Peyer's patch (tissue), 4 donors: Measurements from ENCODE around the gene SGMS1.

Experiments used
- CTCF ChIP-seq, 6 experiments: fragments of 450-650 bp in 4 of 6; fragments of 200-600 bp in 2 of 6; sonication (generic) in 1 of 6; IDR thresholded peaks; one replicate each; pipeline ENCODE4 v1.5.1; 2017 to 2019; ENCODE audit warnings: antibody characterized with exemption in 6 of 6, mild to moderate bottlenecking in 3 of 6, moderate library complexity in 1 of 6
- POLR2A ChIP-seq, 2 donors: fragments of 450-650 bp; IDR thresholded peaks; one replicate each; pipeline ENCODE4 v1.5.1; 2017; ENCODE audit warnings: antibody characterized with exemption in 2 of 2, mild to moderate bottlenecking in 2 of 2, moderate library complexity in 2 of 2

GRCh38 chr10:50582046-50582445, 41.7 kb downstream of the SGMS1 start:
- TF ChIP-seq CTCF (IDR thresholded peaks at IDR 0.05): no peak
- no peak for TF ChIP-seq POLR2A (IDR thresholded peaks at IDR 0.05)
